ENCODE results near the gene RAMACL. TPM values are rescaled to one million over a fixed set of nuclear protein-coding genes. Genes with fewer than 3 reads are reported as not detected.

RAMACL gene
- total and polyA plus RNA-seq, 2 donors (not counting 1 experiment from before 2014, with no cell fraction given): 2.7 TPM; not detected in 1

GRCh38 chr6:166563200-166563599 lies 23.3 kb downstream of the RAMACL start:
- WGBS (ENCODE audit: insufficient coverage): 36% methylated on average over 14 of the region's 16 CpGs
- no peak overlapping the region for H3K27ac ChIP-seq (ENCODE audit: low read length in 2 of 2)
- H3K27me3 Mint-ChIP-seq: peaks cover 4% of the 10 kb centered on the region
- H2AFZ ChIP-seq (ENCODE audit: insufficient read depth, low read depth, low read length, poor library complexity, severe bottlenecking): no peak overlapping the region
- H3K4me3 Mint-ChIP-seq: no peak overlapping the region
- H3K9me3 Mint-ChIP-seq (ENCODE audit: insufficient read depth): peaks cover 5% of the 10 kb centered on the region
- intact Hi-C loops (cut with micrococcal nuclease): no loop called here
- H3K4me1 ChIP-seq (ENCODE audit: control insufficient read depth in 2 of 2, insufficient read depth in 2 of 2, low read length in 2 of 2): no peaks in the 10 kb centered on the region
- H3K79me2 ChIP-seq (ENCODE audit: control insufficient read depth, insufficient read depth, low read length): no peaks in the 10 kb centered on the region
- no peak for TF ChIP-seq EZH2 (IDR thresholded peaks at IDR 0.05; ENCODE audit: borderline replicate concordance, insufficient read depth, low read depth, low read length, poor library complexity, severe bottlenecking)
- no peak for TF ChIP-seq CTCF (IDR thresholded peaks at IDR 0.05)
- H3K4me1 Mint-ChIP-seq: no peaks in the 10 kb centered on the region
- no peak overlapping the region for H3K27ac Mint-ChIP-seq
- POLR2A ChIA-PET: no interaction called here
- DNase-seq: no peak
- H3K4me2 ChIP-seq (replicated peaks; ENCODE audit: low read depth, low read length, poor library complexity, severe bottlenecking): no peak overlapping the region
- H3K27me3 ChIP-seq (replicated peaks in 1 of 4; ENCODE audit: control extremely low read depth in 1 of 4, control insufficient read depth in 3 of 4, insufficient read depth in 4 of 4, low read length in 3 of 4): peaks cover 0 to 6% (median 0%) of the 10 kb centered on the region in 4 experiments
- no peaks in the 10 kb centered on the region for H3K36me3 ChIP-seq (replicated peaks in 1 of 2; ENCODE audit: control extremely low read depth in 1 of 2, control insufficient read depth in 1 of 2, extremely low read depth in 1 of 2, insufficient read depth in 2 of 2, low read length in 1 of 2)
- no peaks in the 10 kb centered on the region for H4K20me1 ChIP-seq (ENCODE audit: control insufficient read depth, insufficient read depth, low read length, poor library complexity, severe bottlenecking)
- H3K9me3 ChIP-seq (ENCODE audit: control extremely low read depth in 1 of 3, control insufficient read depth in 2 of 3, insufficient read depth in 1 of 3, low read length in 2 of 3): peaks cover 0 to 7% (median 4%) of the 10 kb centered on the region in 3 donors
- CTCF ChIA-PET: no interaction called here
- no peak overlapping the region for H3K9ac ChIP-seq (ENCODE audit: low read length)
- no peak for ATAC-seq (ENCODE audit: low read depth)
- no peak overlapping the region for H3K4me3 ChIP-seq (ENCODE audit: control extremely low read depth in 1 of 5, extremely low read depth in 1 of 5, insufficient read depth in 1 of 5, low read depth in 2 of 5, low read length in 4 of 5)

- intact Hi-C loops (cut with micrococcal nuclease): no loop called here
- H3K27ac Mint-ChIP-seq: no peak overlapping the region
- peaks cover 5% of the 10 kb centered on the region for H3K9me3 Mint-ChIP-seq (ENCODE audit: insufficient read depth)
- CTCF ChIA-PET: no interaction called here
- ATAC-seq (ENCODE audit: low read depth) (no peak), DNase-seq (no peak)
- POLR2A ChIA-PET: no interaction called here
- Histone ChIP-seq H2AFZ (ENCODE audit: insufficient read depth, low read depth, low read length, poor library complexity, severe bottlenecking) (no peak overlapping the region), H4K20me1 (ENCODE audit: control insufficient read depth, insufficient read depth, low read length, poor library complexity, severe bottlenecking) (no peaks in the 10 kb centered on the region), H3K27me3 (replicated peaks in 1 of 4; ENCODE audit: control extremely low read depth in 1 of 4, control insufficient read depth in 3 of 4, insufficient read depth in 4 of 4, low read length in 3 of 4) (peaks cover 0 to 6% (median 0%) of the 10 kb centered on the region in 4 experiments), H3K4me3 (ENCODE audit: control extremely low read depth in 1 of 5, extremely low read depth in 1 of 5, insufficient read depth in 1 of 5, low read depth in 2 of 5, low read length in 4 of 5) (no peak overlapping the region), H3K9ac (ENCODE audit: low read length) (no peak overlapping the region), H3K36me3 (replicated peaks in 1 of 2; ENCODE audit: control extremely low read depth in 1 of 2, control insufficient read depth in 1 of 2, extremely low read depth in 1 of 2, insufficient read depth in 2 of 2, low read length in 1 of 2) (no peaks in the 10 kb centered on the region), H3K27ac (ENCODE audit: low read length in 2 of 2) (no peak overlapping the region), H3K4me1 (ENCODE audit: control insufficient read depth in 2 of 2, insufficient read depth in 2 of 2, low read length in 2 of 2) (no peaks in the 10 kb centered on the region), H3K79me2 (ENCODE audit: control insufficient read depth, insufficient read depth, low read length) (no peaks in the 10 kb centered on the region), H3K4me2 (replicated peaks; ENCODE audit: low read depth, low read length, poor library complexity, severe bottlenecking) (no peak overlapping the region), H3K9me3 (ENCODE audit: control extremely low read depth in 1 of 3, control insufficient read depth in 2 of 3, insufficient read depth in 1 of 3, low read length in 2 of 3) (peaks cover 0 to 7% (median 4%) of the 10 kb centered on the region in 3 donors)
- H3K4me1 Mint-ChIP-seq: no peaks in the 10 kb centered on the region
- WGBS (ENCODE audit: insufficient coverage): 96% methylated on average over 9 of the region's 9 CpGs
- no peak overlapping the region for H3K4me3 Mint-ChIP-seq
- TF ChIP-seq EZH2 (IDR thresholded peaks at IDR 0.05; ENCODE audit: borderline replicate concordance, insufficient read depth, low read depth, low read length, poor library complexity, severe bottlenecking): no peak
- peaks cover 4% of the 10 kb centered on the region for H3K27me3 Mint-ChIP-seq
Measured at GRCh38 chr6:166562726-166563125, 23.8 kb downstream of the RAMACL start.
